Adipocyte (in vitro differentiated cells): ENCODE results near the gene EREG.
A peak's percentile ranks its signal among the peaks of the same experiment; 100 is the strongest.

ENCODE experiments used
- DNase-seq: peaks from one replicate; pipeline ENCODE4 v3.0.0-alpha.2; 2015; ENCODE audit warnings: low read depth
- H3K27me3 ChIP-seq: replicated peaks from 2 replicates; pipeline ENCODE4 v1.7.0; 2013; ENCODE audit warnings: mild to moderate bottlenecking, low read length, moderate library complexity; ENCODE audit not compliant: control insufficient read depth, insufficient read depth
- H3K36me3 ChIP-seq: 2 replicates; pipeline ENCODE4 v1.7.0; 2013; ENCODE audit warnings: low read length, mild to moderate bottlenecking, moderate library complexity; ENCODE audit not compliant: control insufficient read depth, insufficient read depth, severe bottlenecking
- H3K4me1 ChIP-seq: 2 replicates; pipeline ENCODE4 v1.7.0; 2013; ENCODE audit warnings: mild to moderate bottlenecking, low read length, moderate library complexity; ENCODE audit not compliant: control insufficient read depth, insufficient read depth
- H3K4me3 ChIP-seq: 2 replicates; pipeline ENCODE4 v1.7.0; 2013; ENCODE audit warnings: mild to moderate bottlenecking, low read length, moderate library complexity
- H3K9ac ChIP-seq: 2 replicates; pipeline ENCODE4 v1.7.0; 2013; ENCODE audit warnings: mild to moderate bottlenecking, low read length, moderate library complexity
- H3K9me3 ChIP-seq: 2 replicates; pipeline ENCODE4 v1.7.0; 2013; ENCODE audit warnings: mild to moderate bottlenecking, low read length, moderate library complexity; ENCODE audit not compliant: control insufficient read depth

The EREG gene

GRCh38 chr4:74412225-74412624 lies 47.3 kb downstream of the EREG start:
- Histone ChIP-seq H3K9me3 (no peaks in the 10 kb centered on the region), H3K27me3 (no peaks in the 10 kb centered on the region), H3K4me1 (peaks cover 13% of the 10 kb centered on the region), H3K9ac (no peak overlapping the region), H3K4me3 (no peak overlapping the region), H3K36me3 (no peaks in the 10 kb centered on the region)
- no peak for DNase-seq

- H3K36me3 ChIP-seq = no peaks in the 10 kb centered on the region
These were observed 48.3 kb downstream of the EREG start for GRCh38 chr4:74413265-74413664.

GRCh38 chr4:74414149-74414809 lies 49.3 kb downstream of the EREG start:
- Histone ChIP-seq H3K9me3 (no peaks in the 10 kb centered on the region), H3K9ac (no peak overlapping the region), H3K36me3 (no peaks in the 10 kb centered on the region), H3K4me3 (no peak overlapping the region), H3K4me1 (peaks cover 27% of the 10 kb centered on the region), H3K27me3 (no peaks in the 10 kb centered on the region)
- DNase-seq = no peak

More at GRCh38 chr4:74413265-74413664, 48.3 kb downstream of the EREG start:
- Histone ChIP-seq H3K4me3 (no peak overlapping the region), H3K27me3 (no peaks in the 10 kb centered on the region), H3K9ac (no peak overlapping the region), H3K4me1 (peaks cover 18% of the 10 kb centered on the region), H3K9me3 (no peaks in the 10 kb centered on the region)
- DNase-seq = no peak

GRCh38 chr4:74415602-74416300 lies 50.8 kb downstream of the EREG start:
- Histone ChIP-seq H3K9ac (no peak overlapping the region), H3K4me1 (peaks cover 27% of the 10 kb centered on the region), H3K4me3 (peak overlapping the region; percentile 20), H3K9me3 (no peaks in the 10 kb centered on the region), H3K36me3 (no peaks in the 10 kb centered on the region), H3K27me3 (no peaks in the 10 kb centered on the region)
- DNase-seq = no peak

- Histone ChIP-seq H3K4me1 (peaks cover 27% of the 10 kb centered on the region), H3K36me3 (no peaks in the 10 kb centered on the region), H3K9ac (no peak overlapping the region), H3K4me3 (peak overlapping the region; percentile 10), H3K9me3 (no peaks in the 10 kb centered on the region), H3K27me3 (no peaks in the 10 kb centered on the region)
- peak; percentile 55 for DNase-seq
These were observed 53.2 kb downstream of the EREG start for GRCh38 chr4:74418063-74418670.

- H3K27me3 ChIP-seq = no peaks in the 10 kb centered on the region
- no peaks in the 10 kb centered on the region for H3K9me3 ChIP-seq
- H3K9ac ChIP-seq = no peak overlapping the region
- no peak for DNase-seq
- H3K36me3 ChIP-seq = no peaks in the 10 kb centered on the region
- peaks cover 27% of the 10 kb centered on the region for H3K4me1 ChIP-seq
- no peak overlapping the region for H3K4me3 ChIP-seq
These were observed 55.9 kb downstream of the EREG start for GRCh38 chr4:74420863-74421262.

- no peaks in the 10 kb centered on the region for H3K36me3 ChIP-seq
- H3K4me1 ChIP-seq = peaks cover 21% of the 10 kb centered on the region
- peak; percentile 36 for DNase-seq
- no peaks in the 10 kb centered on the region for H3K9me3 ChIP-seq
- no peak overlapping the region for H3K9ac ChIP-seq
- no peaks in the 10 kb centered on the region for H3K27me3 ChIP-seq
- H3K4me3 ChIP-seq = no peak overlapping the region
These were observed 58.2 kb downstream of the EREG start for GRCh38 chr4:74423104-74423503.

- H3K4me3 ChIP-seq = no peak overlapping the region
- H3K9me3 ChIP-seq = no peaks in the 10 kb centered on the region
- DNase-seq = no peak
- no peak overlapping the region for H3K9ac ChIP-seq
- H3K27me3 ChIP-seq = no peaks in the 10 kb centered on the region
- H3K36me3 ChIP-seq = no peaks in the 10 kb centered on the region
- peaks cover 11% of the 10 kb centered on the region for H3K4me1 ChIP-seq
These were observed 59.2 kb downstream of the EREG start for GRCh38 chr4:74424111-74424510.

- Histone ChIP-seq H3K4me3 (no peak overlapping the region), H3K4me1 (peaks cover 10% of the 10 kb centered on the region), H3K36me3 (no peaks in the 10 kb centered on the region), H3K9me3 (no peaks in the 10 kb centered on the region), H3K27me3 (no peaks in the 10 kb centered on the region), H3K9ac (no peak overlapping the region)
- peak; percentile 48 for DNase-seq
These were observed 61.2 kb downstream of the EREG start for GRCh38 chr4:74426101-74426500.

- DNase-seq = no peak
- H3K4me3 ChIP-seq = no peak overlapping the region
- H3K9me3 ChIP-seq = no peaks in the 10 kb centered on the region
- no peak overlapping the region for H3K9ac ChIP-seq
- H3K36me3 ChIP-seq = no peaks in the 10 kb centered on the region
- H3K4me1 ChIP-seq = peaks cover 10% of the 10 kb centered on the region
- no peaks in the 10 kb centered on the region for H3K27me3 ChIP-seq
These were observed 63.3 kb downstream of the EREG start for GRCh38 chr4:74428276-74428675.

GRCh38 chr4:74431113-74431826 lies 66.3 kb downstream of the EREG start:
- Histone ChIP-seq H3K36me3 (no peaks in the 10 kb centered on the region), H3K4me3 (no peak overlapping the region), H3K9ac (no peak overlapping the region), H3K4me1 (peaks cover 3% of the 10 kb centered on the region), H3K27me3 (no peaks in the 10 kb centered on the region), H3K9me3 (no peaks in the 10 kb centered on the region)
- DNase-seq = no peak
